Measurements from ENCODE around the gene NLE1. TPM values are rescaled to one million over a fixed set of nuclear protein-coding genes. Genes with fewer than 3 reads are reported as not detected.

Gene NLE1
- total and polyA plus RNA-seq, 2 of the 8 experiments (the other 6 are each of a cell fraction or from before 2014, with no cell fraction given): 50.4 to 51.5 TPM

DNA sequence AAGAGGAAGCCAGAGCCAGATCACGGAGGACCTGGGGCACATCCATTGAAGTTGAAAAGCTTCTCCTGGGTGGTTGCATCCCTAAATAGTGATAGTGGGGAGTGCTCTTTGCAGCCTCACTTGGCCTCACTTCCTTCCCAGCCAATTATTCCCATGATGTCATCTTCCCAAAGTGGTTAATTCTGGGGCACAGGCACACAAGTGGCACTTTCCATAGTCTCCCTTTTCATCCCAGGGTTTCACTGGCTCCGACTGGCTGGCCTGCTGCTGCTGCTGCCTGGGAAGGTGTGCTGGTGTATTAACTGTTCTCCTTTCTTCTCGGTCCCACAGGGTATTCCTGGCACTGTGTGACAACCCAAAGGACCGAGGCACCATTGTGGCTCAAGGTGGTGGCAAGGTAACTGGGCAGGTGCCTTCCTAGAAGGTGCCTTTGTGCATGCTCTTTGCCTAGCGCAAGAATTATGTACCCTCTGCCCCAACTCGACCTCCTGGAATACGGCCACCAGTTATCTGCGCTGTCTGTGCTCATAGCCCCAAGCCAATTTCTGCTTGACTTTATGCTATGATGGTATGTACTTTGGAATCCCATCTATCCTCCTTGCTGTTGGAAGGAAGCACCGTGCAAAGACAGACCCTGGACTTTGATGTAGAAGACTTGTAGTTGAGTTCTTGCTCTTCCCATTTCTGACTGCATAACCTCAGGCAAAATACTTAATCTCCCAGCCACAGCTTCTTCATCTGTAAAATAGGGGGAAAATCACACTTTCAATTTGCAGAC lies 33.7 kb upstream of the NLE1 start:
- ChIA-PET POLR2A (ENCODE audit: partially characterized antibody) (no interaction called here), CTCF (ENCODE audit: partially characterized antibody) (no interaction called here)
- Histone ChIP-seq H3K4me1 (replicated peaks in 1 of 4; ENCODE audit: control insufficient read depth in 3 of 4, insufficient read depth in 4 of 4, low read length in 3 of 4) (no peaks in the 10 kb centered on the region; a peak in 1 of 7 replicates), H3K79me2 (ENCODE audit: control insufficient read depth in 1 of 2, insufficient read depth in 2 of 2, low read length in 2 of 2) (no peaks in the 10 kb centered on the region), H3K4me3 (ENCODE audit: extremely low read depth in 1 of 4, insufficient read depth in 2 of 4, low read depth in 3 of 4, low read length in 4 of 4) (no peak overlapping the region), H4K5ac (ENCODE audit: insufficient read length, low read depth, low read length) (no peak overlapping the region), H3K56ac (replicated peaks; ENCODE audit: insufficient read length, low read depth, low read length) (no peak overlapping the region), H3K27ac (ENCODE audit: low read depth, low read length) (no peak overlapping the region), H3K9me3 (ENCODE audit: insufficient read depth in 2 of 2, low read depth in 1 of 2, low read length in 1 of 2) (no peaks in the 10 kb centered on the region), H2BK120ac (replicated peaks; ENCODE audit: low read depth, low read length) (no peak overlapping the region), H3K23ac (ENCODE audit: insufficient read length) (no peak overlapping the region), H2BK12ac (ENCODE audit: low read depth, low read length) (no peak overlapping the region), H3K36me3 (ENCODE audit: control insufficient read depth in 2 of 4, insufficient read depth in 4 of 4, low read length in 3 of 4) (no peaks in the 10 kb centered on the region), H3K14ac (ENCODE audit: insufficient read length) (no peak overlapping the region), H3K27me3 (replicated peaks in 1 of 4; ENCODE audit: control insufficient read depth in 3 of 4, extremely low read depth in 1 of 4, insufficient read depth in 3 of 4, low read length in 3 of 4) (no peaks in the 10 kb centered on the region; a peak in 1 of 7 replicates), H3K9ac (replicated peaks in 1 of 4; ENCODE audit: extremely low read depth in 1 of 4, low read depth in 3 of 4, low read length in 3 of 4) (no peak overlapping the region), H4K20me1 (replicated peaks in 1 of 2; ENCODE audit: control insufficient read depth in 1 of 2, insufficient read depth in 2 of 2, low read length in 2 of 2) (no peaks in the 10 kb centered on the region), H4K8ac (ENCODE audit: extremely low read depth, insufficient read depth, low read length) (no peak overlapping the region), H2BK15ac (ENCODE audit: low read length) (no peak overlapping the region), H3K79me1 (ENCODE audit: low read depth, low read length) (no peaks in the 10 kb centered on the region), H2AFZ (ENCODE audit: low read length) (no peak overlapping the region), H4K91ac (replicated peaks; ENCODE audit: insufficient read length, low read length) (no peak overlapping the region), H3K18ac (ENCODE audit: extremely low read depth, low read length) (no peak overlapping the region), H2AK5ac (ENCODE audit: low read depth, low read length) (no peak overlapping the region), H3K4ac (replicated peaks; ENCODE audit: insufficient read length, low read depth, low read length) (no peak overlapping the region), H2BK5ac (ENCODE audit: low read depth, low read length) (no peak overlapping the region), H3K23me2 (ENCODE audit: low read depth, low read length) (no peaks in the 10 kb centered on the region; the same call in 1 of the 2 replicates), H2BK20ac (ENCODE audit: low read length) (no peak overlapping the region), H3K4me2 (ENCODE audit: insufficient read depth in 1 of 2, low read depth in 2 of 2, low read length in 2 of 2) (no peak overlapping the region)
- 89% methylated on average over 9 of the region's 9 CpGs; no CpG with 5 or more reads in 1 of the 2 experiments for WGBS, 2 experiments (ENCODE audit: extremely low coverage in 1 of 2, insufficient coverage in 1 of 2, insufficient read length in 1 of 2, insufficient replicate concordance in 2 of 2, low coverage in 1 of 2, low lambda C conversion rate in 2 of 2, missing lambda C conversion rate in 1 of 2)
- DNase-seq (ENCODE audit: low read depth in 1 of 2, low spot score in 2 of 2) (no peak), FAIRE-seq (no peak)
- TF ChIP-seq, protein P1, sequence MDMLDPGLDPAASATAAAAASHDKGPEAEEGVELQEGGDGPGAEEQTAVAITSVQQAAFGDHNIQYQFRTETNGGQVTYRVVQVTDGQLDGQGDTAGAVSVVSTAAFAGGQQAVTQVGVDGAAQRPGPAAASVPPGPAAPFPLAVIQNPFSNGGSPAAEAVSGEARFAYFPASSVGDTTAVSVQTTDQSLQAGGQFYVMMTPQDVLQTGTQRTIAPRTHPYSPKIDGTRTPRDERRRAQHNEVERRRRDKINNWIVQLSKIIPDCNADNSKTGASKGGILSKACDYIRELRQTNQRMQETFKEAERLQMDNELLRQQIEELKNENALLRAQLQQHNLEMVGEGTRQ (IDR thresholded peaks at IDR 0.05; ENCODE audit: low read length): no peak
- TF ChIP-seq TAF1 (IDR thresholded peaks at IDR 0.05; ENCODE audit: low read depth, low read length): no peak
- no peak for TF ChIP-seq BACH1 (IDR thresholded peaks at IDR 0.05; ENCODE audit: low read length)
- TF ChIP-seq ZNF274 (IDR thresholded peaks at IDR 0.05; ENCODE audit: borderline replicate concordance, extremely low read depth, low read length): no peak
- no peak for TF ChIP-seq BCL11A (IDR thresholded peaks at IDR 0.05; ENCODE audit: low read depth in 2 of 2, low read length in 2 of 2)
- TF ChIP-seq KDM5A (IDR thresholded peaks at IDR 0.05; ENCODE audit: low read length): no peak
- TF ChIP-seq SP4 (IDR thresholded peaks at IDR 0.05; ENCODE audit: low read length): no peak
- TF ChIP-seq SIX5 (IDR thresholded peaks at IDR 0.05; ENCODE audit: low read depth, low read length): no peak
- no peak for TF ChIP-seq HDAC6 (IDR thresholded peaks at IDR 0.05; ENCODE audit: low read depth, low read length)
- no peak for TF ChIP-seq EZH2 (IDR thresholded peaks at IDR 0.05; ENCODE audit: low read depth, low read length, severe bottlenecking)
- no peak for TF ChIP-seq EGR1 (IDR thresholded peaks at IDR 0.05; ENCODE audit: borderline replicate concordance, low read depth, low read length)
- TF ChIP-seq SIRT6 (IDR thresholded peaks at IDR 0.05; ENCODE audit: low read length): no peak
- TF ChIP-seq POLR2A (IDR thresholded peaks at IDR 0.05; ENCODE audit: control extremely low read depth in 1 of 2, low read depth in 2 of 2, low read length in 2 of 2): no peak
- TF ChIP-seq TEAD4 (IDR thresholded peaks at IDR 0.05; ENCODE audit: low read depth, low read length): no peak
